Body of pancreas (tissue), 4 donors: ENCODE measurements around the gene CKAP5. TPM values are rescaled to one million over a fixed set of nuclear protein-coding genes. Genes with fewer than 3 reads are reported as not detected.

Experiments used
- ATAC-seq: fragments of 150-250 bp; one replicate; pipeline ENCODE4 v1.9.1; 2016
- DNase-seq, 4 donors: peaks; one replicate each; pipeline ENCODE4 v3.0.0-alpha.2; 2019
- H3K27ac ChIP-seq, 4 donors: fragments of 200-600 bp; sonication (generic); 1 replicate in 3 of 4; 2 replicates in 1 of 4; pipeline versions ENCODE4 v1.5.1 to v1.6.1; 2016 to 2019; ENCODE audit warnings: mild to moderate bottlenecking in 1 of 4, mixed read lengths in 1 of 4, moderate library complexity in 1 of 4
- H3K27me3 ChIP-seq, 2 donors: fragments of 200-600 bp; sonication (generic); one replicate each; pipeline ENCODE4 v1.6.0; 2016; ENCODE audit warnings: mild to moderate bottlenecking in 1 of 2
- H3K36me3 ChIP-seq, 2 donors: fragments of 200-600 bp; sonication (generic); replicated peaks in 1 of 2; 2 replicates each; pipeline ENCODE4 v1.5.1; 2016; ENCODE audit warnings: low read depth in 2 of 2; ENCODE audit not compliant: insufficient read depth in 1 of 2
- H3K4me1 ChIP-seq: fragments of 200-600 bp; sonication (generic); one replicate; pipeline ENCODE4 v1.6.0; 2016
- H3K4me3 ChIP-seq, 2 donors: fragments of 200-600 bp; sonication (generic); 1 replicate in 1 of 2; 2 replicates in 1 of 2; pipeline ENCODE4 v1.5.1; 2016 to 2019
- H3K9me3 ChIP-seq, 3 donors: fragments of 200-600 bp; sonication (generic); 1 replicate in 2 of 3; 2 replicates in 1 of 3; pipeline ENCODE4 v1.5.1; 2016
- CTCF ChIP-seq, 7 experiments: fragments of 450-650 bp in 4 of 7; fragments of 200-600 bp in 3 of 7; sonication (generic) in 3 of 7; IDR thresholded peaks; one replicate each; pipeline ENCODE4 v1.5.1; 2016 to 2019; ENCODE audit warnings: antibody characterized with exemption in 7 of 7
- POLR2A ChIP-seq, 3 donors: fragments of 450-650 bp; IDR thresholded peaks; one replicate each; pipeline ENCODE4 v1.6.1; 2016; ENCODE audit warnings: antibody characterized with exemption in 3 of 3, mild to moderate bottlenecking in 2 of 3
- WGBS, 2 donors: methylation state at CpG; one replicate each; pipeline ENCODE4 v1.1.5; 2017; 5-methylcytosine and 5-hydroxymethylcytosine counted together
- intact Hi-C: fragments of 100-400 bp; cut with DNase I; formaldehyde crosslinking; loops from one replicate; pipeline ENCODE4 v1.15.1; 2023
- total RNA-seq, 2 donors: library from RNA; depleted of rRNA; stranded (reverse); fragments of >200 nt; gene quantifications; one replicate each; pipeline ENCODE4 v1.1.0, GENCODE V29; 2016

The CKAP5 gene
- total RNA-seq, 2 donors from 2014 or later = 22.8 to 24.7 TPM

- intact Hi-C loops = no loop called here
- H3K36me3 ChIP-seq = peaks cover 6 to 14% of the 10 kb centered on the region in 2 donors
- no peak for ATAC-seq
These were observed 104.2 kb downstream of the CKAP5 start for GRCh38 chr11:46741600-46742484.

GRCh38 chr11:46738887-46739286, 107.2 kb downstream of the CKAP5 start:
- no peak overlapping the region for H3K4me3 ChIP-seq
- H3K9me3 ChIP-seq = no peaks in the 10 kb centered on the region
- peaks cover 6 to 8% of the 10 kb centered on the region in 2 donors for H3K36me3 ChIP-seq
- no peak overlapping the region for H3K27ac ChIP-seq
- intact Hi-C loops = no loop called here
- DNase-seq (no peak), ATAC-seq (no peak)
- TF ChIP-seq POLR2A (IDR thresholded peaks at IDR 0.05) (no peak), CTCF (IDR thresholded peaks at IDR 0.05) (no peak)
- H3K4me1 ChIP-seq = no peaks in the 10 kb centered on the region
- no peaks in the 10 kb centered on the region for H3K27me3 ChIP-seq
- WGBS, 2 donors = 59 to 71% methylated on average over 6 of the region's 6 CpGs

More at GRCh38 chr11:46741600-46742484, 104.2 kb downstream of the CKAP5 start:
- 76% methylated on average over 12 of the region's 12 CpGs for WGBS, 2 donors
- Histone ChIP-seq H3K4me3 (no peak overlapping the region), H3K4me1 (no peaks in the 10 kb centered on the region), H3K9me3 (no peaks in the 10 kb centered on the region), H3K27ac (no peak overlapping the region), H3K27me3 (no peaks in the 10 kb centered on the region)
- no peak for DNase-seq
- TF ChIP-seq POLR2A (IDR thresholded peaks at IDR 0.05) = no peak
- TF ChIP-seq CTCF (IDR thresholded peaks at IDR 0.05) = no peak

- 88 to 95% methylated on average over 9 to 11 of the region's 11 CpGs for WGBS, 2 donors
- DNase-seq = no peak
These were observed 108.4 kb downstream of the CKAP5 start for GRCh38 chr11:46737699-46738098.

GRCh38 chr11:46736615-46737014, 109.5 kb downstream of the CKAP5 start:
- no peak for ATAC-seq
- H3K36me3 ChIP-seq = no peaks in the 10 kb centered on the region
- TF ChIP-seq POLR2A (IDR thresholded peaks at IDR 0.05) (no peak), CTCF (IDR thresholded peaks at IDR 0.05) (no peak)
- no peaks in the 10 kb centered on the region for H3K27me3 ChIP-seq
- no peak for DNase-seq
- no peaks in the 10 kb centered on the region for H3K9me3 ChIP-seq
- 26 to 41% methylated on average over 5 of the region's 5 CpGs for WGBS, 2 donors
- no peak overlapping the region for H3K27ac ChIP-seq
- intact Hi-C loops = no loop called here
- H3K4me3 ChIP-seq = no peak overlapping the region
- H3K4me1 ChIP-seq = no peaks in the 10 kb centered on the region

More at GRCh38 chr11:46737699-46738098, 108.4 kb downstream of the CKAP5 start:
- Histone ChIP-seq H3K27ac (no peak overlapping the region), H3K4me1 (no peaks in the 10 kb centered on the region), H3K4me3 (no peak overlapping the region), H3K27me3 (no peaks in the 10 kb centered on the region), H3K9me3 (no peaks in the 10 kb centered on the region), H3K36me3 (peaks cover under 1 to 1% of the 10 kb centered on the region in 2 donors)
- TF ChIP-seq POLR2A (IDR thresholded peaks at IDR 0.05) (no peak), CTCF (IDR thresholded peaks at IDR 0.05) (no peak)
- intact Hi-C loops = no loop called here
- no peak for ATAC-seq
